Activated T-helper 2 cell treated with anti-CD3 and anti-CD28 coated beads, Interferon-gamma antibody, Interleukin-2, Interleukin-4, amounts not matched to agents 10 μg/mL and 5 μg/mL and 100 μg/mL, durations not matched to agents 14 hours and 24 hours and 36 hours (primary cell): ENCODE measurements around the gene DNAH10. TPM values are rescaled to one million over a fixed set of nuclear protein-coding genes. Genes with fewer than 3 reads are reported as not detected.
"Not testable (repeated sequence)": the region's sequence is repeated elsewhere in the genome, so short reads cannot be mapped to it uniquely, and the experiment has no call there.

Experiments
- DNase-seq: peaks from one replicate; pipeline ENCODE4 v3.0.0; 2021; ENCODE audit warnings: low spot score
- H3K27ac Mint-ChIP-seq: one replicate; pipeline ENCODE4 v1.8.0; 2021; ENCODE audit warnings: mixed read lengths
- H3K27me3 Mint-ChIP-seq: one replicate; pipeline ENCODE4 v1.8.0; 2021; ENCODE audit warnings: low read depth, mixed read lengths
- H3K36me3 Mint-ChIP-seq: one replicate; pipeline ENCODE4 v1.8.0; 2021; ENCODE audit warnings: low read depth, mixed read lengths
- H3K4me1 Mint-ChIP-seq: one replicate; pipeline ENCODE4 v1.8.0; 2021; ENCODE audit warnings: low read depth, mixed read lengths
- H3K4me3 Mint-ChIP-seq: one replicate; pipeline ENCODE4 v1.8.0; 2021; ENCODE audit warnings: low read depth, mild to moderate bottlenecking, moderate library complexity, mixed read lengths
- H3K9me3 Mint-ChIP-seq: one replicate; pipeline ENCODE4 v1.8.0; 2021; ENCODE audit warnings: mixed read lengths
- intact Hi-C: fragments of 100-400 bp; cut with micrococcal nuclease; formaldehyde crosslinking; loops from one replicate; pipeline ENCODE4 v1.15.1; 2023
- total RNA-seq: library from RNA; stranded (reverse); gene quantifications from 2 replicates; pipeline ENCODE4 v1.2.3, GENCODE V29; 2022

Gene DNAH10
- total RNA-seq, 1 donor from 2014 or later: 0.25 TPM

GRCh38 chr12:123782997-123783792, 21.1 kb downstream of the DNAH10 start:
- DNase-seq: no peak
- H3K4me1 Mint-ChIP-seq: no peaks in the 10 kb centered on the region
- H3K4me3 Mint-ChIP-seq: no peak overlapping the region
- peaks cover 3% of the 10 kb centered on the region for H3K27me3 Mint-ChIP-seq
- intact Hi-C loops: no loop called here
- no peak overlapping the region for H3K27ac Mint-ChIP-seq
- H3K36me3 Mint-ChIP-seq: no peaks in the 10 kb centered on the region
- no peaks in the 10 kb centered on the region for H3K9me3 Mint-ChIP-seq

GRCh38 chr12:123787466-123787865, 25.4 kb downstream of the DNAH10 start:
- Mint-ChIP-seq H3K27me3 (peaks cover 4% of the 10 kb centered on the region), H3K27ac (no peak overlapping the region), H3K4me1 (no peaks in the 10 kb centered on the region), H3K36me3 (no peaks in the 10 kb centered on the region), H3K9me3 (no peaks in the 10 kb centered on the region), H3K4me3 (no peak overlapping the region)
- intact Hi-C loops: no loop called here
- no peak for DNase-seq

GRCh38 chr12:123788541-123788940, 26.4 kb downstream of the DNAH10 start:
- Mint-ChIP-seq H3K27me3 (peaks cover 4% of the 10 kb centered on the region), H3K36me3 (no peaks in the 10 kb centered on the region), H3K4me1 (no peaks in the 10 kb centered on the region), H3K4me3 (no peak overlapping the region), H3K9me3 (no peaks in the 10 kb centered on the region), H3K27ac (no peak overlapping the region)
- no peak for DNase-seq
- intact Hi-C loops: no loop called here

GRCh38 chr12:123789422-123789821, 27.3 kb downstream of the DNAH10 start:
- H3K27me3 Mint-ChIP-seq, H3K4me1 Mint-ChIP-seq, H3K36me3 Mint-ChIP-seq, DNase-seq, H3K27ac Mint-ChIP-seq, H3K4me3 Mint-ChIP-seq, intact Hi-C loops, H3K9me3 Mint-ChIP-seq: not testable (repeated sequence)

- Mint-ChIP-seq H3K4me1 (no peaks in the 10 kb centered on the region), H3K27me3 (peaks cover 4% of the 10 kb centered on the region), H3K27ac (no peak overlapping the region), H3K9me3 (no peaks in the 10 kb centered on the region), H3K4me3 (no peak overlapping the region), H3K36me3 (no peaks in the 10 kb centered on the region)
- intact Hi-C loops: no loop called here
- DNase-seq: no peak
Measured at GRCh38 chr12:123790905-123791467, 28.9 kb downstream of the DNAH10 start.

GRCh38 chr12:123794027-123794426, 31.9 kb downstream of the DNAH10 start:
- no peaks in the 10 kb centered on the region for H3K36me3 Mint-ChIP-seq
- intact Hi-C loops: no loop called here
- H3K4me3 Mint-ChIP-seq: no peak overlapping the region
- DNase-seq: no peak
- no peaks in the 10 kb centered on the region for H3K9me3 Mint-ChIP-seq
- H3K27me3 Mint-ChIP-seq: peaks cover 4% of the 10 kb centered on the region
- H3K27ac Mint-ChIP-seq: no peak overlapping the region
- H3K4me1 Mint-ChIP-seq: no peaks in the 10 kb centered on the region

GRCh38 chr12:123798518-123798917, 36.4 kb downstream of the DNAH10 start:
- Mint-ChIP-seq H3K9me3 (no peaks in the 10 kb centered on the region), H3K4me1 (no peaks in the 10 kb centered on the region), H3K27me3 (peaks cover 1% of the 10 kb centered on the region), H3K27ac (no peak overlapping the region), H3K36me3 (no peaks in the 10 kb centered on the region), H3K4me3 (no peak overlapping the region)
- intact Hi-C loops: no loop called here
- no peak for DNase-seq

GRCh38 chr12:123799227-123799626, 37.1 kb downstream of the DNAH10 start:
- intact Hi-C loops: no loop called here
- Mint-ChIP-seq H3K36me3 (no peaks in the 10 kb centered on the region), H3K4me1 (no peaks in the 10 kb centered on the region), H3K4me3 (no peak overlapping the region), H3K27ac (no peak overlapping the region), H3K27me3 (peaks cover 1% of the 10 kb centered on the region), H3K9me3 (no peaks in the 10 kb centered on the region)
- DNase-seq: no peak

- Mint-ChIP-seq H3K36me3 (no peaks in the 10 kb centered on the region), H3K27ac (no peak overlapping the region), H3K9me3 (no peaks in the 10 kb centered on the region), H3K4me1 (no peaks in the 10 kb centered on the region), H3K27me3 (peaks cover 1% of the 10 kb centered on the region), H3K4me3 (no peak overlapping the region)
- DNase-seq: no peak
- intact Hi-C loops: no loop called here
Measured at GRCh38 chr12:123801573-123802178, 39.6 kb downstream of the DNAH10 start.

GRCh38 chr12:123805173-123805572, 43.1 kb downstream of the DNAH10 start:
- no peak for DNase-seq
- peaks cover 10% of the 10 kb centered on the region for H3K27me3 Mint-ChIP-seq
- H3K4me1 Mint-ChIP-seq: no peaks in the 10 kb centered on the region
- no peaks in the 10 kb centered on the region for H3K36me3 Mint-ChIP-seq
- intact Hi-C loops: no loop called here
- no peak overlapping the region for H3K27ac Mint-ChIP-seq
- no peak overlapping the region for H3K4me3 Mint-ChIP-seq
- H3K9me3 Mint-ChIP-seq: no peaks in the 10 kb centered on the region

GRCh38 chr12:123807002-123807401, 44.9 kb downstream of the DNAH10 start:
- peaks cover 10% of the 10 kb centered on the region for H3K27me3 Mint-ChIP-seq
- intact Hi-C loops: no loop called here
- H3K4me3 Mint-ChIP-seq: no peak overlapping the region
- no peak overlapping the region for H3K27ac Mint-ChIP-seq
- no peaks in the 10 kb centered on the region for H3K4me1 Mint-ChIP-seq
- no peaks in the 10 kb centered on the region for H3K9me3 Mint-ChIP-seq
- DNase-seq: no peak
- no peaks in the 10 kb centered on the region for H3K36me3 Mint-ChIP-seq

- no peaks in the 10 kb centered on the region for H3K9me3 Mint-ChIP-seq
- intact Hi-C loops: no loop called here
- H3K27me3 Mint-ChIP-seq: peaks cover 10% of the 10 kb centered on the region
- H3K36me3 Mint-ChIP-seq: no peaks in the 10 kb centered on the region
- H3K4me3 Mint-ChIP-seq: no peak overlapping the region
- H3K27ac Mint-ChIP-seq: no peak overlapping the region
- H3K4me1 Mint-ChIP-seq: peaks cover 1% of the 10 kb centered on the region
- DNase-seq: no peak
Measured at GRCh38 chr12:123807670-123808069, 45.6 kb downstream of the DNAH10 start.

GRCh38 chr12:123808167-123808566, 46.1 kb downstream of the DNAH10 start:
- DNase-seq: no peak
- Mint-ChIP-seq H3K27ac (no peak overlapping the region), H3K27me3 (peaks cover 8% of the 10 kb centered on the region), H3K36me3 (no peaks in the 10 kb centered on the region), H3K4me1 (peaks cover 1% of the 10 kb centered on the region), H3K4me3 (no peak overlapping the region), H3K9me3 (no peaks in the 10 kb centered on the region)
- intact Hi-C loops: no loop called here
